ENCODE results near the gene TMC3. TPM values are rescaled to one million over a fixed set of nuclear protein-coding genes. Genes with fewer than 3 reads are reported as not detected.

TMC3 gene
- total RNA-seq, 1 donor from 2014 or later, result 0.52 TPM

DNA sequence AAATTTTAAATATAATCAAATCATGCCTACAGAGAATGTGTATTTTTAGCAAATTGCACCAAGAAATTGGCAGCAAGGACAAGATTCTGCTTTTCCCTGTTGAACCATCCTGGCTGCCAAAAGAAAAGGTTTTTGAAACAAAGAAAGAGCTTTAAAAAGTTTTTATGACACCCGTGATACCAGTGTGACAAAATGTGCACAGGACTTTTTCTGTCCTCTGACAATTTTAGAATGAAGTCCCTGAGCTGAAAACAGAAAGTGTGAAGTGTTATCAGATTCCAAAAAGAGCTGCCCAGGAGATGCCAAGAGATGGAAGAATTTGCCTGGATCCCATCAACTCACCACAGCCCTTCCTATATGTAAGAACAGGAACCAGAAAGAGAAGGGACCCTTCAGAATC lies 33.2 kb upstream of the TMC3 start:
- H3K4me1 Mint-ChIP-seq (ENCODE audit: low read depth, unreplicated experiment), result peaks cover 3% of the 10 kb centered on the region
- Histone ChIP-seq H3K27ac (ENCODE audit: low read depth, low read length) (no peak overlapping the region), H3K9ac (ENCODE audit: low read length) (no peak overlapping the region), H3K4me3 (ENCODE audit: insufficient read depth, low read depth, low read length) (no peak overlapping the region), H3K79me2 (ENCODE audit: insufficient read depth, low read length) (no peaks in the 10 kb centered on the region), H3K9me3 (ENCODE audit: insufficient read depth, low read depth, low read length) (no peaks in the 10 kb centered on the region), H3K27me3 (ENCODE audit: insufficient read depth, low read length) (peaks cover 19% of the 10 kb centered on the region), H3K4me1 (ENCODE audit: insufficient read depth, low read length) (no peaks in the 10 kb centered on the region), H2AFZ (ENCODE audit: low read depth, low read length) (no peak overlapping the region), H4K20me1 (ENCODE audit: insufficient read depth, low read length) (no peaks in the 10 kb centered on the region), H3K36me3 (ENCODE audit: insufficient read depth, low read length) (no peaks in the 10 kb centered on the region), H3K4me2 (ENCODE audit: low read length) (no peak overlapping the region)
- H3K36me3 Mint-ChIP-seq (ENCODE audit: low read depth, unreplicated experiment), result no peaks in the 10 kb centered on the region
- H3K27me3 Mint-ChIP-seq (ENCODE audit: low read depth, unreplicated experiment), result peaks cover 6% of the 10 kb centered on the region
- H3K9me3 Mint-ChIP-seq (ENCODE audit: unreplicated experiment), result no peaks in the 10 kb centered on the region
- TF ChIP-seq EZH2 (IDR thresholded peaks at IDR 0.05; ENCODE audit: insufficient read depth, low read length) (no peak), CTCF (IDR thresholded peaks at IDR 0.05; ENCODE audit: insufficient read depth, low read depth, low read length) (no peak)
- no peak overlapping the region for H3K4me3 Mint-ChIP-seq (ENCODE audit: unreplicated experiment)
- FAIRE-seq (no peak), DNase-seq (ENCODE audit: low read depth) (no peak)
- H3K27ac Mint-ChIP-seq (ENCODE audit: unreplicated experiment), result no peak overlapping the region

GRCh38 chr15:81400640-81401236 lies 26.7 kb upstream of the TMC3 start:
- H3K27ac ChIP-seq (ENCODE audit: low read depth, low read length), result no peak overlapping the region
- Mint-ChIP-seq H3K27ac (ENCODE audit: unreplicated experiment) (no peak overlapping the region), H3K36me3 (ENCODE audit: low read depth, unreplicated experiment) (no peaks in the 10 kb centered on the region), H3K4me1 (ENCODE audit: low read depth, unreplicated experiment) (no peaks in the 10 kb centered on the region), H3K27me3 (ENCODE audit: low read depth, unreplicated experiment) (no peaks in the 10 kb centered on the region), H3K4me3 (ENCODE audit: unreplicated experiment) (no peak overlapping the region), H3K9me3 (ENCODE audit: unreplicated experiment) (no peaks in the 10 kb centered on the region)
- FAIRE-seq (peak; percentile 81), DNase-seq (ENCODE audit: low read depth) (peak; percentile 39)
- H3K9ac ChIP-seq (ENCODE audit: low read length), result no peak overlapping the region
- no peak overlapping the region for H3K4me2 ChIP-seq (ENCODE audit: low read length)
- H3K79me2 ChIP-seq (ENCODE audit: insufficient read depth, low read length), result no peaks in the 10 kb centered on the region
- H4K20me1 ChIP-seq (ENCODE audit: insufficient read depth, low read length), result no peaks in the 10 kb centered on the region
- H3K4me1 ChIP-seq (ENCODE audit: insufficient read depth, low read length), result no peaks in the 10 kb centered on the region
- H3K27me3 ChIP-seq (ENCODE audit: insufficient read depth, low read length), result peaks cover 32% of the 10 kb centered on the region
- H3K36me3 ChIP-seq (ENCODE audit: insufficient read depth, low read length), result no peaks in the 10 kb centered on the region
- H3K4me3 ChIP-seq (ENCODE audit: insufficient read depth, low read depth, low read length), result no peak overlapping the region
- TF ChIP-seq CTCF (IDR thresholded peaks at IDR 0.05; ENCODE audit: insufficient read depth, low read depth, low read length) (peak; percentile 81), EZH2 (IDR thresholded peaks at IDR 0.05; ENCODE audit: insufficient read depth, low read length) (no peak)
- H2AFZ ChIP-seq (ENCODE audit: low read depth, low read length), result no peak overlapping the region
- no peaks in the 10 kb centered on the region for H3K9me3 ChIP-seq (ENCODE audit: insufficient read depth, low read depth, low read length)

DNA sequence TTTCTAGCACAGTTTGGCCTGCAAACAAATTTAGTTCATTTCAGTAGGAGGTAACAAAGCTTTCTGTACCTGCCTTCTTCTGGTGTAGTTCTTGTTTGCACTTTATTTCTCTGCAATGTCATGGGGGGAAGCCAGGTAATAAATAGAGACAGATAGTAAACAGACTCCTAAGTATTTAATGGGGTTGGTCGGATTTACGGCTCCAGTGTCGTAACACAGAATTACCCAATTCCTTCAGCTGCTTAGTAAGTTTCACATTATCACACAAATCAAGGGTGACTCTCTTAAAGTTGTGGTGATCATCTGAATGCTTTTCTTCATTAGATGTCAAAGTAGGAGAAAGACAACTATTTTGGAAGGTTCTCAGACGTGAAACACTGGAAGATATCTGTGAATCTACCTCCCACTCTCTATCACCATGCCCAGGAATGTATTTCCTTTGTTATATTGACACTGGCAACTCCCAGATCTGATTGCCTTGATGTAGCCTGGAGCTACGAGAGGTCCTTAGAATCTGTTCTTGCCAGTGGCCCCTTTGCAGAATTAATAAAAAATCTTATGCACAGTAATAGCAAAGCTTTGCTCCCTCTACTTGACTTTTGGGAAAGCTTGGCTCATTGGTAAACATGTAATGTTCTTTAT lies 25.0 kb upstream of the TMC3 start:
- H3K4me3 Mint-ChIP-seq (ENCODE audit: unreplicated experiment), result no peak overlapping the region
- Histone ChIP-seq H2AFZ (ENCODE audit: low read depth, low read length) (no peak overlapping the region), H3K9ac (ENCODE audit: low read length) (no peak overlapping the region), H3K4me1 (ENCODE audit: insufficient read depth, low read length) (no peaks in the 10 kb centered on the region), H3K79me2 (ENCODE audit: insufficient read depth, low read length) (no peaks in the 10 kb centered on the region), H3K36me3 (ENCODE audit: insufficient read depth, low read length) (no peaks in the 10 kb centered on the region), H3K9me3 (ENCODE audit: insufficient read depth, low read depth, low read length) (no peaks in the 10 kb centered on the region), H3K4me3 (ENCODE audit: insufficient read depth, low read depth, low read length) (no peak overlapping the region), H3K27me3 (ENCODE audit: insufficient read depth, low read length) (peaks cover 23% of the 10 kb centered on the region), H3K4me2 (ENCODE audit: low read length) (no peak overlapping the region), H3K27ac (ENCODE audit: low read depth, low read length) (no peak overlapping the region), H4K20me1 (ENCODE audit: insufficient read depth, low read length) (no peaks in the 10 kb centered on the region)
- H3K9me3 Mint-ChIP-seq (ENCODE audit: unreplicated experiment), result no peaks in the 10 kb centered on the region
- DNase-seq (ENCODE audit: low read depth) (peak; percentile 6), FAIRE-seq (no peak)
- no peaks in the 10 kb centered on the region for H3K4me1 Mint-ChIP-seq (ENCODE audit: low read depth, unreplicated experiment)
- no peak overlapping the region for H3K27ac Mint-ChIP-seq (ENCODE audit: unreplicated experiment)
- TF ChIP-seq EZH2 (IDR thresholded peaks at IDR 0.05; ENCODE audit: insufficient read depth, low read length) (no peak), CTCF (IDR thresholded peaks at IDR 0.05; ENCODE audit: insufficient read depth, low read depth, low read length) (no peak)
- no peaks in the 10 kb centered on the region for H3K36me3 Mint-ChIP-seq (ENCODE audit: low read depth, unreplicated experiment)
- H3K27me3 Mint-ChIP-seq (ENCODE audit: low read depth, unreplicated experiment), result no peaks in the 10 kb centered on the region
